Measurements from ENCODE around the gene GPC3.

GPC3 gene

DNA sequence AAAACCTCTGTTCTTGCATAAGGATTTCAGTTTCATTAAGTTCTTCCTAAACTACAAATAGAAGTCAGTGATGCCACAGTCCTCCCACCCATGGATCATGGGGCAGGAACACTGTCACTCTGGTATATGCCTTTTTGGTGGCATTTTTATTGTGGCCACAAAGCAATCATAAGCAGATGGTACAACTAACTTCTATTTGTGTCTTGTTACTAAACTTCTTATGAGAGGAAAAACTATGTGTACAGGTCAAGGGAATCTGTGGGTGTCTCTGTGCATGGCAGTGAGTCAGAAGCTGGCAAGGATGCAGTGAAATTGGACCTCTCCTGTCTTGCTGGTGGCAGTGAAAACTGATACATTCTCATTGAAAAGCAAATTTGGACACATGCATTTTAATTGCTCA is 325.1 kb downstream of the GPC3 start:
- H3K27ac ChIP-seq = no peak overlapping the region
- TF ChIP-seq, protein P1, sequence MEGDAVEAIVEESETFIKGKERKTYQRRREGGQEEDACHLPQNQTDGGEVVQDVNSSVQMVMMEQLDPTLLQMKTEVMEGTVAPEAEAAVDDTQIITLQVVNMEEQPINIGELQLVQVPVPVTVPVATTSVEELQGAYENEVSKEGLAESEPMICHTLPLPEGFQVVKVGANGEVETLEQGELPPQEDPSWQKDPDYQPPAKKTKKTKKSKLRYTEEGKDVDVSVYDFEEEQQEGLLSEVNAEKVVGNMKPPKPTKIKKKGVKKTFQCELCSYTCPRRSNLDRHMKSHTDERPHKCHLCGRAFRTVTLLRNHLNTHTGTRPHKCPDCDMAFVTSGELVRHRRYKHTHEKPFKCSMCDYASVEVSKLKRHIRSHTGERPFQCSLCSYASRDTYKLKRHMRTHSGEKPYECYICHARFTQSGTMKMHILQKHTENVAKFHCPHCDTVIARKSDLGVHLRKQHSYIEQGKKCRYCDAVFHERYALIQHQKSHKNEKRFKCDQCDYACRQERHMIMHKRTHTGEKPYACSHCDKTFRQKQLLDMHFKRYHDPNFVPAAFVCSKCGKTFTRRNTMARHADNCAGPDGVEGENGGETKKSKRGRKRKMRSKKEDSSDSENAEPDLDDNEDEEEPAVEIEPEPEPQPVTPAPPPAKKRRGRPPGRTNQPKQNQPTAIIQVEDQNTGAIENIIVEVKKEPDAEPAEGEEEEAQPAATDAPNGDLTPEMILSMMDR (conservative IDR thresholded peaks at IDR 0.05) = no peak
- no peak for TF ChIP-seq ZFX (IDR thresholded peaks at IDR 0.05)

DNA sequence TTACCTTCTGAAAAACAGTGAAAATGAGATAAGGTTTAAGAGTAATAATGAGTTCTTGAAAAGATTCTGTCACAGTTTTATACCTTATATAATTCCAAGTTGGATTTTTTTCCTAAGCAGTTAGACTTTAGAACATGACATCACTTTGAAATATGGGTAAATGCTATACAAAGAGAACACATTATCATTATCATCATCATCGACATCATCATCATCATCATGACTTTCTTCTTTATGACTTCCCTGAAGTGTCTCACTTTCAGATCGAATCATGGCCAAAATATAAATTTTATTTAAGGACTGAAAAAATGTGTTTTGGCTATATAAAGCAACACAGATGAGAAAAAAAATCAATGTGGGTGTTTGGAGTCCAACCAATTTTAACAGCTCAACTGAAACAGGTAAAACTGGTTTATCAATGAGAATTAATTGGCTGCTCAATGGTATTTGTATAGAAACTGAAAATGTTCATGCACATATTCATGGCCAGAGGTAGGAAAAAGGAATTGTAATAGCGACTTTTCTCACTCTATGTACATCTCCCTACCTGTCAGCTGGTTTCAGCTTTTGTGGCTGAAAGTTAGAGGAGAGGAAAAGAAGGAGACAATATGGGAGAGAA is 327.0 kb downstream of the GPC3 start:
- no peak overlapping the region for H3K27ac ChIP-seq
- TF ChIP-seq ZFX (IDR thresholded peaks at IDR 0.05) = no peak
- TF ChIP-seq, protein P1 (conservative IDR thresholded peaks at IDR 0.05) = no peak

DNA sequence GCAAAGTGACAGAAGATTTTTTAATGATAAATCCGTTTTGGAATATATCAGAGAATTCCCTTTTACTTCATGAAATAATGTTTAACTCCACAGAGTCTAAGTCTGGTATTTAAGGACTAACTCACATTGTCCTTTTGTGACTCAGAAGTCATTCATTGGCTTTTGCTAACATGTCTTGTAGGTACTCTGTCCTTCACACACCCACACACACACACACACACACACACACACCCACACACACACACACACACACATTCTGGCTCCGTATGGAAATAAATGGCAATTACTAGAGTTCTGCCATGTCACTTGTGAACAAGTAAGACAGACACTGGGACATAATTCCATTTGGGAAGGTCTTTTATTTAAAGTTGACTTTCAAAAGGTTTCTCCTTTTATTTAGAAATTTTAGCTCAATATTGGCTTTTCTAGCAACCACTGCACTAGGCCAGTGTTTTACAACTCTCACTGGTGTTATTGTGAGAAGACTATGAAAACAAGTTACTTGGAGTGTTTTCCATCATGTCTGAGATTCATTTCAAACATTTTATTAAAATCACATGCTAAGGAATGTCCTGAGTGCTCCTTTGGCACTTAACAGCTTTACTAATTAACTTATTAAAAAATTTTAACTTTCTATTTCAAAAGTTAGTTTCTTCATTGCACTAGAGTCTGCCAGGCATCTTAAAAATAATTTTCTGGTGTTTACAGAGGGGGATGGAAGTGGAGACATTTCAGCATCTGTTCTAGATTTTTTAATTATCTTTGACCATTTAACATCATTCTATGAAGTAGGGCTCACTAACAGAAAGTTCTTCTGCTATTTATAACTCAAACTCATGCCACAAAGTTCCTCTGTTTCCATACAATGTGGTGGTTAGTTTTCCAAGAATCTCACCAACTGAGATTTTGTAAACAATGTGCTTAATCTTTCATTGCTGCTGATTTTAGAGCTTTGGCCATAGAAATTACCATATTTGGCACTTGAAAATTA is 329.8 kb downstream of the GPC3 start:
- no peak overlapping the region for H3K27ac ChIP-seq
- TF ChIP-seq ZFX (IDR thresholded peaks at IDR 0.05) = no peak
- TF ChIP-seq, protein P1 (conservative IDR thresholded peaks at IDR 0.05) = no peak

DNA sequence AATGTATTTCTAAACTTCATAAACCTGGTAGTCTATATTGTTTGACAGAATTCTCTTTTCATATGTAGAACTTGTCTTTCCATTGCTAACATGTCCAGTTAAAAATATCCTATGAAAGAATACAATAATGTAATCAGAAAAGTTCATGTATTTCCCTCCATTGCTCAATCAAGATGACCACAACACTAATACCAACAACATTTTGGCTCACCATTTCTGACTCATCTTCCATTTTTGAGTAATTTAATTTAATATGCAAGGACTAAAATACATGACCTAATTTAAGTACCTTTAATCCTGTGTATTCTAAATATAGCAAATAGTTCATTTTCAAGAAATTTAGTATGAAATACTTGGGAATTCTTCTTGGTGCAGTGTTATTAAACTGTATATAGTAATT is 330.6 kb downstream of the GPC3 start:
- TF ChIP-seq, protein P1 (conservative IDR thresholded peaks at IDR 0.05) = no peak
- no peak for TF ChIP-seq ZFX (IDR thresholded peaks at IDR 0.05)
- H3K27ac ChIP-seq = no peak overlapping the region

DNA sequence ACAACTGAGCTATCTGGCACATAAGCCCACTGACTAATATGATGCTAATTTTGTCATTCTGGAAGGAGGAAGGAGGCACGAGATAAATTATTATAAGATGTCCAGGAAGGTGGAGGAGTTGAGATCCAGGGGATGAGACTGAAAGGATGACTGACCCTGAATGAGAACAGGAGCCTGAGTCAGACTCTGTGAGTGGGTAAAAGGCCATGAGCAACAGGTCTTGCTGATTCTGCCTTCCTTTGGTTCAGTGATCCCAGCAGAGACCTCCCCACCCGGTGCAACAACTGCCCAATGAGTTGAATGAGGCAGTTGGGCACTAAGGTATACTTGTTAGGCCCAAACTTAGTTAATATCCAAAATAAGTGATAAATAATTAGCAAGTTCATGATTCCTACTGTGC is 332.0 kb downstream of the GPC3 start:
- TF ChIP-seq ZFX (IDR thresholded peaks at IDR 0.05) = no peak
- TF ChIP-seq, protein P1 (conservative IDR thresholded peaks at IDR 0.05) = no peak
- no peak overlapping the region for H3K27ac ChIP-seq

DNA sequence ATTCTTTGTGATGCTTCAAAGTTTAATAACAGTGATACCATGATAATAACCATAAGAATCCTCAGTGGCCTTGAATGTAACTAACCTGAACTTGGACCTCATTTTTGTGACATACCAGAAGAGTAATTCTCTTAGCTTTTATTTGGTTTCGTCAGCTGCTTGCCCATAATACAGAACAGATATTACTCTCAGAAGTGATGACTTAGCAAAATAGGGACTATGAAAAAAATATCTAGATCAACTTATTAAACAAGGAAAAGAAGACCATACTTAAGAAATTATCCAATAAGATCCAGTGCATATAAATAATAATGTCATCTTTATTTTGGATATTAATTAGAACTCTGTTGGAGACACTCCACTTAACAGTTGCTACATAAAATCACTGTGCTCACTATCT is 333.2 kb downstream of the GPC3 start:
- no peak overlapping the region for H3K27ac ChIP-seq
- no peak for TF ChIP-seq ZFX (IDR thresholded peaks at IDR 0.05)
- TF ChIP-seq, protein P1 (conservative IDR thresholded peaks at IDR 0.05) = no peak

DNA sequence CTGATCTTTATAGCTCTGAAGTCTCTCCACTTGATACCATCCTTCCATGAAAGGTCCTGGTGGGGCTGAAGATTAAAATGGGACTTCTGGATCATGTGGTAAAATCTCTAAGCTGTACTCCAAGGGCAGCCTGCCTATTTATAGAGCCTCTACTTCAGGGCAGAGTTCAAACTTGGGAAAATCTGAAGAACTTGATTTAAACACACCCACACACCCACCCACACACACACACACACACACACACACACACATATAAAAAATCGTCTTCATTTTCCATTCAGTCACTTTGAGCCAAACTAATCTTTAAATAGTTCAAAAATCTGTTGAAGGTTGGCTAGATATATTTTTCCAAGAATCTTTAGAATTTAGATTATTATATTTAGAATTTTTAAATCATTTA is 335.2 kb downstream of the GPC3 start:
- H3K27ac ChIP-seq = no peak overlapping the region
- no peak for TF ChIP-seq ZFX (IDR thresholded peaks at IDR 0.05)
- TF ChIP-seq, protein P1 (conservative IDR thresholded peaks at IDR 0.05) = no peak

Data from C4-2B (cell line).